ENCODE measurements around the gene NCAM1. TPM values are rescaled to one million over a fixed set of nuclear protein-coding genes. Genes with fewer than 3 reads are reported as not detected.

The NCAM1 gene
- total RNA-seq, 1 donor from 2014 or later, result 332 TPM

GRCh38 chr11:113177671-113178070 lies 216.5 kb downstream of the NCAM1 start:
- TF ChIP-seq, protein P1, sequence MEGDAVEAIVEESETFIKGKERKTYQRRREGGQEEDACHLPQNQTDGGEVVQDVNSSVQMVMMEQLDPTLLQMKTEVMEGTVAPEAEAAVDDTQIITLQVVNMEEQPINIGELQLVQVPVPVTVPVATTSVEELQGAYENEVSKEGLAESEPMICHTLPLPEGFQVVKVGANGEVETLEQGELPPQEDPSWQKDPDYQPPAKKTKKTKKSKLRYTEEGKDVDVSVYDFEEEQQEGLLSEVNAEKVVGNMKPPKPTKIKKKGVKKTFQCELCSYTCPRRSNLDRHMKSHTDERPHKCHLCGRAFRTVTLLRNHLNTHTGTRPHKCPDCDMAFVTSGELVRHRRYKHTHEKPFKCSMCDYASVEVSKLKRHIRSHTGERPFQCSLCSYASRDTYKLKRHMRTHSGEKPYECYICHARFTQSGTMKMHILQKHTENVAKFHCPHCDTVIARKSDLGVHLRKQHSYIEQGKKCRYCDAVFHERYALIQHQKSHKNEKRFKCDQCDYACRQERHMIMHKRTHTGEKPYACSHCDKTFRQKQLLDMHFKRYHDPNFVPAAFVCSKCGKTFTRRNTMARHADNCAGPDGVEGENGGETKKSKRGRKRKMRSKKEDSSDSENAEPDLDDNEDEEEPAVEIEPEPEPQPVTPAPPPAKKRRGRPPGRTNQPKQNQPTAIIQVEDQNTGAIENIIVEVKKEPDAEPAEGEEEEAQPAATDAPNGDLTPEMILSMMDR (IDR thresholded peaks at IDR 0.05; ENCODE audit: borderline replicate concordance), result no peak
- intact Hi-C loops (cut with micrococcal nuclease), result no loop called here
- no peak overlapping the region for H3K27ac ChIP-seq (replicated peaks)
- no peaks in the 10 kb centered on the region for H3K36me3 ChIP-seq
- H3K4me3 ChIP-seq, result no peak overlapping the region
- H3K27me3 ChIP-seq (ENCODE audit: low read depth), result no peaks in the 10 kb centered on the region
- DNase-seq, result no peak
- H3K4me1 ChIP-seq, result peaks cover 48% of the 10 kb centered on the region
- H3K9me3 ChIP-seq (replicated peaks), result no peaks in the 10 kb centered on the region

DNA sequence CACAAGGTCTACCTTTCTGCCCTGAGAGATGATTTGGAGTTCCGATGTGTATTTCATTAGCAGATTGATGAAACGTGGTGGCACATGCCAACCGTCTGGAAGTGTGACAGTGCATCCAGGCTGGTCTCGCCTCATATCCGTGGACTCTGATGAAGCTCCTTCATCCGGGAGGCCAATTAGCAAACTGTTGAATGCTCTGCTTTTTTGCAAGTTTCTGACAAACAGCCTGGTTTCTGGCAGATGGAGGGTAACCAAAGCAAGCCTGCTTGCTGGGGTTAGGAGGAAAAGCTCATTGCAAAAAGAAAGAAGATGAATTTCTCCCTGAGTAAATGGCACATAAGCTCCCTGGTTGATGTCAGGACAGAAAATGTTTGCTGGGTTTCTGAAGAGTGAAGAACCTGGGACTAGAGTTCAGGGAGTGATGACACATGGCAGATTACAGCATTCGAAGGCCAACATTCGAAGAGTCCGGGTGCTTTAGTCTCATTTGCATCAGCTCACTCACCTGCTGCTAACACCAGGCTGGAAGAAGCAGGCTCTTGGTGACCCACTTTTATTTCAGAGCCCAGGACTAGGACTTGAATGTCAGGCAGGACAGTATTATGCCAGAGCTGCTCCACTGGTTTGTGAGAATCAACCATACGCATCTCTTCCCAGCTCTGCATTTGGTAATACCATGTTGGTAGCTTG lies 217.3 kb downstream of the NCAM1 start:
- no peak overlapping the region for H3K4me3 ChIP-seq
- DNase-seq, result no peak
- no peaks in the 10 kb centered on the region for H3K27me3 ChIP-seq (ENCODE audit: low read depth)
- no peak overlapping the region for H3K27ac ChIP-seq (replicated peaks)
- no peaks in the 10 kb centered on the region for H3K9me3 ChIP-seq (replicated peaks)
- H3K4me1 ChIP-seq, result peaks cover 53% of the 10 kb centered on the region
- no peaks in the 10 kb centered on the region for H3K36me3 ChIP-seq
- TF ChIP-seq, protein P1 (IDR thresholded peaks at IDR 0.05; ENCODE audit: borderline replicate concordance), result no peak
- intact Hi-C loops (cut with micrococcal nuclease), result no loop called here

DNA sequence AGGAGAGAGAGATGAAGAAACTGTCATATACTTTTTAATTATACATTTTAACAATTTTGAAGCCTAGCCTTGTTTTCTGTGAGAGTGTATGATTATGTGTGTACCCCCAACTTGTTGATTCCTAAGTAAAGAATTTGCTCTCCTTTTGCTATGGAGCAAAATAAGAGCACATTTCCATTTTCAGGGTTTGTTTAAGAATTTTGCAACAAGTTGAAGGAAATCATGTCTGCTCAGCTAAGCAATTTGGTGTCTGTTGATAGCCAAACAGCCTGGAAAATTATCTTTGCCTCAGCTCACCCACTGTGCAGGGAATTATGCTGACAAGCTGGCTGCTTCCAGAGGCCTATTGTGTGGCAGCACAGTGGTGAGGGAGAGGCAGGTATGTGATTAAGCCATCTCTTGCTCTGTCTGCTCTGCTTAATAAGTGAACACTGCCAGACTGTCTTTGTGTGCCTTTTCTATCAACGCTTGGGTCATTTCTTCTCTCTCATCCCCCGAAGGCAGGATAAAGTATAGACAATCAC lies 218.0 kb downstream of the NCAM1 start:
- H3K27ac ChIP-seq (replicated peaks), result no peak overlapping the region
- peaks cover 55% of the 10 kb centered on the region for H3K4me1 ChIP-seq
- no peak overlapping the region for H3K4me3 ChIP-seq
- DNase-seq, result no peak
- H3K36me3 ChIP-seq, result no peaks in the 10 kb centered on the region
- no peaks in the 10 kb centered on the region for H3K27me3 ChIP-seq (ENCODE audit: low read depth)
- intact Hi-C loops (cut with micrococcal nuclease), result no loop called here
- H3K9me3 ChIP-seq (replicated peaks), result no peaks in the 10 kb centered on the region
- TF ChIP-seq, protein P1 (IDR thresholded peaks at IDR 0.05; ENCODE audit: borderline replicate concordance), result no peak

DNA sequence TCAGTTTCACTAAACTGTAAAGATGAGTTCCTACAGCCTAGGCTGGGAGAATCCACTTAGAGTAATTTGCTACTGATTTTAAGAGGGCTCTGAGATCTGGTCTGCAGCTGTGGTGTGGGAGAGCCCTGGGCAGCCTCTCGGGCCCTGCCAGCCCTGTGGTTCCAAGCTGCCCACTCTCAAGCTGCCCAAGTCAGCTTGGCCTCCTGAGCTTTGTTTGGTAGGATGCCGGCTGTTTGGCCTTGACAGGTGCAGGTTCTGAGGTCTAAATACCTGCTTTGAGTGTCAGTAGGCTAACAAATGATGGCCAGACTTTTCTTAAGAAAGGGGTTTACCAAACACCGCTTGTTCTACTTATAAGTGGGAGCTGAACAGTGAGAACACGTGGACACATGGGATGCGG lies 219.9 kb downstream of the NCAM1 start:
- TF ChIP-seq, protein P1 (IDR thresholded peaks at IDR 0.05; ENCODE audit: borderline replicate concordance), result no peak
- Histone ChIP-seq H3K27ac (replicated peaks) (no peak overlapping the region), H3K4me1 (peaks cover 52% of the 10 kb centered on the region), H3K9me3 (replicated peaks) (no peaks in the 10 kb centered on the region), H3K4me3 (no peak overlapping the region), H3K27me3 (ENCODE audit: low read depth) (no peaks in the 10 kb centered on the region), H3K36me3 (no peaks in the 10 kb centered on the region)
- DNase-seq, result no peak
- intact Hi-C loops (cut with micrococcal nuclease), result no loop called here

GRCh38 chr11:113182288-113182687 lies 221.1 kb downstream of the NCAM1 start:
- H3K4me1 ChIP-seq, result peaks cover 50% of the 10 kb centered on the region
- intact Hi-C loops (cut with micrococcal nuclease), result no loop called here
- H3K27me3 ChIP-seq (ENCODE audit: low read depth), result no peaks in the 10 kb centered on the region
- TF ChIP-seq, protein P1 (IDR thresholded peaks at IDR 0.05; ENCODE audit: borderline replicate concordance), result no peak
- no peak overlapping the region for H3K27ac ChIP-seq (replicated peaks)
- no peaks in the 10 kb centered on the region for H3K9me3 ChIP-seq (replicated peaks)
- no peak for DNase-seq
- H3K36me3 ChIP-seq, result no peaks in the 10 kb centered on the region
- no peak overlapping the region for H3K4me3 ChIP-seq

Data from left ventricle myocardium inferior (tissue), 1 donor.